OCI-LY7 (cell line): ENCODE data around the gene SPATA6.

Experiments used
- EZH2phosphoT487 ChIP-seq: fragments of 200-600 bp; sonication (generic); IDR thresholded peaks from 2 replicates; pipeline ENCODE4 v1.6.1; 2018; ENCODE audit warnings: low read depth, borderline replicate concordance, mild to moderate bottlenecking, mixed run types, antibody characterized with exemption, low read length, moderate library complexity, mixed read lengths
- TF ChIP-seq, protein P1 (sequence below): fragments of 200-600 bp; sonication (generic); conservative IDR thresholded peaks from 2 replicates; pipeline ENCODE4 v1.5.1; 2014; ENCODE audit warnings: mild to moderate bottlenecking, antibody characterized with exemption, low read length, moderate library complexity, mixed read lengths

DNA sequence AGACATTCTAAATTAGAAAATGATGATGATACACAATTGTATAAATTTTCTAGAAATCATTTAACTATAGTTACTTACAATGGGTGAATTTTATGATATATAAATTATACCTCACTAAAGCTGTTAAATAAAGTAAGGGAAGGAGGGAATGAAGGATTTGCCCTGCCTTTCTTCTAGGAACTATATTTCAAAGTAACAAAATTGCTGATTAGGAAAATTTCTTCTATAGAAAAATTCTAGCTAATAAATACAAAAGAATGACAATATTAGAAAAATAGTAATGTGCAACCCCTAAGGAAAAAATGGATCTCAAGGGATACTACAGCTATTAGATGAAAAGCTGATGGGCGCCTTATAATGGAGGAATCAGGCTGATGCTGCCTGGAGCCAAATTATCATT is 23.1 kb downstream of the SPATA6 start:
- TF ChIP-seq, protein P1, sequence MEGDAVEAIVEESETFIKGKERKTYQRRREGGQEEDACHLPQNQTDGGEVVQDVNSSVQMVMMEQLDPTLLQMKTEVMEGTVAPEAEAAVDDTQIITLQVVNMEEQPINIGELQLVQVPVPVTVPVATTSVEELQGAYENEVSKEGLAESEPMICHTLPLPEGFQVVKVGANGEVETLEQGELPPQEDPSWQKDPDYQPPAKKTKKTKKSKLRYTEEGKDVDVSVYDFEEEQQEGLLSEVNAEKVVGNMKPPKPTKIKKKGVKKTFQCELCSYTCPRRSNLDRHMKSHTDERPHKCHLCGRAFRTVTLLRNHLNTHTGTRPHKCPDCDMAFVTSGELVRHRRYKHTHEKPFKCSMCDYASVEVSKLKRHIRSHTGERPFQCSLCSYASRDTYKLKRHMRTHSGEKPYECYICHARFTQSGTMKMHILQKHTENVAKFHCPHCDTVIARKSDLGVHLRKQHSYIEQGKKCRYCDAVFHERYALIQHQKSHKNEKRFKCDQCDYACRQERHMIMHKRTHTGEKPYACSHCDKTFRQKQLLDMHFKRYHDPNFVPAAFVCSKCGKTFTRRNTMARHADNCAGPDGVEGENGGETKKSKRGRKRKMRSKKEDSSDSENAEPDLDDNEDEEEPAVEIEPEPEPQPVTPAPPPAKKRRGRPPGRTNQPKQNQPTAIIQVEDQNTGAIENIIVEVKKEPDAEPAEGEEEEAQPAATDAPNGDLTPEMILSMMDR: no peak
- TF ChIP-seq EZH2phosphoT487: no peak
